Measurements from ENCODE around the gene GNG8. TPM values are rescaled to one million over a fixed set of nuclear protein-coding genes. Genes with fewer than 3 reads are reported as not detected.
A peak's percentile ranks its signal among the peaks of the same experiment; 100 is the strongest.

Gene GNG8
- total RNA-seq, 1 experiment from 2014 or later, result not detected

GRCh38 chr19:46637224-46637623 is 1.2 kb upstream of the GNG8 start:
- peaks cover 6% of the 10 kb centered on the region for H3K4me1 Mint-ChIP-seq (ENCODE audit: insufficient read depth, unreplicated experiment)
- intact Hi-C loops (cut with micrococcal nuclease), result no loop called here
- no peaks in the 10 kb centered on the region for H3K36me3 Mint-ChIP-seq (ENCODE audit: insufficient read depth, unreplicated experiment)
- no TSS peak for BruUV-seq (replicated peaks)
- ChIA-PET POLR2A (no interaction called here), CTCF (interaction anchor here (1.0 to 1.3 kb wide), 3 partner anchors 10 to 24 kb away, joined by 3 to 6 read pairs (median 3); partner anchors contain the start of gene DACT3)
- no peak overlapping the region for H3K4me3 Mint-ChIP-seq (ENCODE audit: unreplicated experiment)
- no peaks in the 10 kb centered on the region for H3K9me3 Mint-ChIP-seq (ENCODE audit: unreplicated experiment)
- H3K27ac Mint-ChIP-seq (ENCODE audit: low read depth, unreplicated experiment), result no peak overlapping the region
- peaks cover 21% of the 10 kb centered on the region for H3K27me3 Mint-ChIP-seq (ENCODE audit: insufficient read depth, unreplicated experiment)
- no peak for DNase-seq (ENCODE audit: unreplicated experiment)
- no peak for TF ChIP-seq CTCF (IDR thresholded peaks at IDR 0.05; ENCODE audit: unreplicated experiment)

DNA sequence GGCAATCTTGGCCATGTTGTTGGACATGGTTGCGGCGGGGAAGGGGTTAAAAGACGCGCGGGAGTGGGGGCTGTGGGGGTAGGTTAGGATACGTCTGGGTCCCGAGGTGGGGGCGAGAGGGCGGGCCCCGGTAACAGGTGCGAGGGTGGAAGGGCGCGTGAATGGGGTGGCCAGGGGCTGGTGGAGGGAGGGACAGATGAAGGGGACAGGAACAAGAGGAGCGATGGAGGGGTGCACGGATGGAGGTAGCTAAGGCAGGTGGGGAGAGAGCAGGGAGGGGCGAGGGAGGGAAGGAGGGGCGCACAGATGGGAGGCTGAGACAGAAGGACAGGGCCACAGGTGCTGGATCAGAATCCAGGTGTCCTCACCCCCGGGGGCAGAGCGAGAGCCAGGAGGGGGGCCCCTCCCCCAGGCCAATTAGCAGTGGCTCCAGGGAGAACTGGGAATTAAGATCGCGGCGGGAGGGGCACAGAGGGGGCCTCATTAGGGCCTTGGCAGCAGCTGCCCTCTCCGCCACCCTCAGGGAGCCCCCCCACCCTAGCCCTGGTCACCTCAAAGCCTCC is 1.3 kb downstream of the GNG8 start:
- DNase-seq (ENCODE audit: unreplicated experiment), result no peak
- TF ChIP-seq CTCF (IDR thresholded peaks at IDR 0.05; ENCODE audit: unreplicated experiment), result no peak
- ChIA-PET CTCF (interaction anchor here (2.6 to 8.1 kb wide), 2 partner anchors 19 to 27 kb away, joined by 8 to 75 read pairs; no protein-coding TSS in a partner anchor), POLR2A (no interaction called here)
- Mint-ChIP-seq H3K4me3 (ENCODE audit: unreplicated experiment) (peak overlapping the region; percentile 48), H3K36me3 (ENCODE audit: insufficient read depth, unreplicated experiment) (no peaks in the 10 kb centered on the region), H3K27ac (ENCODE audit: low read depth, unreplicated experiment) (no peak overlapping the region), H3K4me1 (ENCODE audit: insufficient read depth, unreplicated experiment) (peaks cover 14% of the 10 kb centered on the region), H3K27me3 (ENCODE audit: insufficient read depth, unreplicated experiment) (peaks cover 11% of the 10 kb centered on the region), H3K9me3 (ENCODE audit: unreplicated experiment) (no peaks in the 10 kb centered on the region)
- no TSS peak for BruUV-seq (replicated peaks)
- intact Hi-C loops (cut with micrococcal nuclease), result no loop called here

DNA sequence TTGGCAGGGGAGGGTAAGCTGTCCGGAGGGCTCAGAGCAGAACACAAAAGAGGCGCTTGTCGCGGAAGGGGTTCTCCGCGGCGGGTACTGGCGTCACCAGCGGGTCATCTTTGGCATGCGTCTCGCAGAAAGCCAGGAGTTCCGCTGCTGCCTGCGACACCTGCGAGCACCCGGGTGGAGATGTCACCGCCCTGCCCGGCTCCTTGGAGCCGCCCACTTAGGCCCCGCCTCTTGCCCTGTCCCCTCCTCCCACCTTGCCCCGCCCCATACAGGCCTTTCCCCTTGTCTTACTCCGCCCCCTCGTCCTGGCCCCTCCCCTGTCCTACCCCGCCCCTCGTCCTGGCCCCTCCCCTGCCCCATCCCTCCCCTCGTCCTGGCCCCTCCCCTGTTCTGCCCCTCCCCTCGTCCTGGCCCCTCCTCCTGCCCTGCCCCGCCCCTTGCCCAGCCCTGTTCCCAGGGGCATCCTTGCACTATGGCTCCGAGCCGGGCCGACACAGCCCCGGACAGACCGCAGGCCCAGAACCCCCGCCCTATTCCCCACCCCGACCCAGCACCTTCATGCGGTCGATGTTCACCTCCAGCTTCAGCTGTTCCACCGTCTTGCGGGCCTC is 1.9 kb downstream of the GNG8 start:
- ChIA-PET POLR2A (interaction anchor here (3.0 kb wide), 1 partner anchor 34 kb away, joined by 8 read pairs; the partner anchor contains the start of gene CALM3), CTCF (interaction anchor here (2.6 to 8.1 kb wide), 2 partner anchors 19 to 28 kb away, joined by 8 to 75 read pairs; no protein-coding TSS in a partner anchor)
- Mint-ChIP-seq H3K9me3 (ENCODE audit: unreplicated experiment) (no peaks in the 10 kb centered on the region), H3K4me1 (ENCODE audit: insufficient read depth, unreplicated experiment) (peaks cover 14% of the 10 kb centered on the region), H3K36me3 (ENCODE audit: insufficient read depth, unreplicated experiment) (no peaks in the 10 kb centered on the region), H3K27ac (ENCODE audit: low read depth, unreplicated experiment) (no peak overlapping the region), H3K4me3 (ENCODE audit: unreplicated experiment) (peak overlapping the region; percentile 48), H3K27me3 (ENCODE audit: insufficient read depth, unreplicated experiment) (peaks cover 11% of the 10 kb centered on the region)
- intact Hi-C loops (cut with micrococcal nuclease), result no loop called here
- BruUV-seq (replicated peaks), result no TSS peak
- peak; percentile 95 for DNase-seq (ENCODE audit: unreplicated experiment)
- no peak for TF ChIP-seq CTCF (IDR thresholded peaks at IDR 0.05; ENCODE audit: unreplicated experiment)

GRCh38 chr19:46633130-46633529 is 2.9 kb downstream of the GNG8 start:
- no TSS peak for BruUV-seq (replicated peaks)
- no peak for DNase-seq (ENCODE audit: unreplicated experiment)
- TF ChIP-seq CTCF (IDR thresholded peaks at IDR 0.05; ENCODE audit: unreplicated experiment), result no peak
- Mint-ChIP-seq H3K9me3 (ENCODE audit: unreplicated experiment) (no peaks in the 10 kb centered on the region), H3K27ac (ENCODE audit: low read depth, unreplicated experiment) (no peak overlapping the region), H3K4me1 (ENCODE audit: insufficient read depth, unreplicated experiment) (peaks cover 14% of the 10 kb centered on the region), H3K36me3 (ENCODE audit: insufficient read depth, unreplicated experiment) (no peaks in the 10 kb centered on the region), H3K27me3 (ENCODE audit: insufficient read depth, unreplicated experiment) (peaks cover 11% of the 10 kb centered on the region), H3K4me3 (ENCODE audit: unreplicated experiment) (peak overlapping the region; percentile 48)
- intact Hi-C loops (cut with micrococcal nuclease), result no loop called here
- CTCF ChIA-PET, result interaction anchor here (0.6 to 8.1 kb wide), 5 partner anchors 18 to 207 kb away, joined by 3 to 75 read pairs (median 4); no protein-coding TSS in a partner anchor
- POLR2A ChIA-PET, result interaction anchor here (3.0 kb wide), 1 partner anchor 32 kb away, joined by 8 read pairs; the partner anchor contains the start of gene CALM3

All from MCF 10A (cell line).